ENCODE data around the gene RALGAPA1. TPM values are rescaled to one million over a fixed set of nuclear protein-coding genes. Genes with fewer than 3 reads are reported as not detected.
"Not testable (repeated sequence)": the region's sequence is repeated elsewhere in the genome, so short reads cannot be mapped to it uniquely, and the experiment has no call there.

The RALGAPA1 gene
- polyA plus RNA-seq, 1 donor = 33.3 TPM

DNA sequence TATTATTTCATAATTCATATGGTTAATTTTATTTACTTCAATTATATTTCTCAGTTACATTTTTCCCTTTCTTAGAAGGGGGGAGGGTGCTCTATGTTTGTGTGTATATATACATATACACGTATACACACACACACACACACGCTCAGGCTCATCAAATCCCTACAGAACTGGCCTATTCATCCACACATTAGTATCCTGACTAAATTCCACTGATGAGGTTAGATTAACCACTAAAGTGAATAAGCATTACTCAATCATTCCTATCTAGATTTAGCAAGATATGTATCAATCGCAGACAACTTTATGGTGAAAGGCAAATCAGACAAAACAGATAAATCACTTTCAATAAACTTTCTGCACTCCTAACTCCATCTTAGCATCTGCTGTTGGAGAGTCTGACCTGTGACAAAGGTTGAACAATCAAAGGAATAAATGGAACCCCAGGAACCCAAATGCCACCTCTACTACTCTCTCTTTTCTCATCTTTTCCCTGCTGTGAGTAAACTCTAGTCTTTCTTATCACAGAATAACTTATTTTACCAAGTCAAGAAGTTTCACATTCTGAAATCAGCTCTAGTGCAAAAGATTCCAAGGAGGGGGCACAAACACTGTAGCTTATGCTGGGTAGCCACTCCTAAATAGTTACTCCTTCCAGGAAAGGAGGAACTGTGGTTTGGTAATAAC is 67.6 kb downstream of the RALGAPA1 start:
- Histone ChIP-seq H3K36me3 (ENCODE audit: control insufficient read depth, insufficient read depth, low read length) (peaks cover 29% of the 10 kb centered on the region), H3K27me3 (ENCODE audit: control insufficient read depth, insufficient read depth, low read length) (no peaks in the 10 kb centered on the region), H3K9me3 (ENCODE audit: control insufficient read depth, low read depth, low read length) (no peaks in the 10 kb centered on the region), H3K27ac (ENCODE audit: low read length) (no peak overlapping the region), H3K4me3 (ENCODE audit: low read length) (no peak overlapping the region), H3K4me1 (ENCODE audit: control insufficient read depth, insufficient read depth, low read length) (no peaks in the 10 kb centered on the region)
- DNase-seq = no peak
- no CpG with 5 or more reads among the region's 3 CpGs for WGBS (ENCODE audit: insufficient coverage, low lambda C conversion rate)

DNA sequence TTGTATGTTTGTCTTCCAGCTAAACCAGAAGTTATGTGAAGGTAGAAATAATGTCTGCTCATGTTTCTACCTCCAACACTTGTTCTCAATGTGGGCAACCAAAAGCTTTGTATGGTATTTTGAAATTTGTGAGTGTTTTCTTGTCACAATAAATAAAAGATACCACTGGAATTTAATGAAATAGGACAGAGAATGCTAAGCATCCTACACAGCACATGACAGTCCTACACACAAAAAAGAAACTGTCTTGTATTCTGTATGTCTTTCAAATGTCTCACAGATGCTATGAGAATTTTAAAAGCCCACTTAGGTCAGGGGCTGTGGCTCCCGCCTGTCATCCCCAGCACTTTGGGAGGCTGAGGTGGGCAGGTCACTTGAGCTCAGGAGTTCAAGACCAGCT is 68.9 kb downstream of the RALGAPA1 start:
- no CpG with 5 or more reads among the region's 1 CpG for WGBS (ENCODE audit: insufficient coverage, low lambda C conversion rate)

DNA sequence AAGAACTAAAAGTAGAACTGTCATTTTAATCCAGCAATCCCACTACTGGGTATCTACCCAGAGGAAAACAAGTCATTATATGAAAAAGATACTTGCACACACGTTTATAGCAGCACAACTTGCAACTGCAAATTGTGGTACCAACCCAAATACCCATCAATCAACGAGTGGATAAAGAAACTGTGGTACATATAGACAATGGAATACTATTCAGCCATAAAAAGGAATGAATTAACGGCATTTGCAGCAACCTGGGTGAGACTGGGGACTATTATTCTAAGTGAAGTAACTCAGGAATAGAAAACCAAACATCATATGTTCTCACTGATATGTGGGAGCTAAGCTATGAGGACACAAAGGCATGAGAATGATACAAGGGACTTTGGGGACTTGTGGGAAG is 73.9 kb downstream of the RALGAPA1 start:
- peaks cover 33% of the 10 kb centered on the region for H3K36me3 ChIP-seq (ENCODE audit: control insufficient read depth, insufficient read depth, low read length)
- DNase-seq; H3K27me3 ChIP-seq (ENCODE audit: control insufficient read depth, insufficient read depth, low read length); H3K4me1 ChIP-seq (ENCODE audit: control insufficient read depth, insufficient read depth, low read length); H3K4me3 ChIP-seq (ENCODE audit: low read length); H3K9me3 ChIP-seq (ENCODE audit: control insufficient read depth, low read depth, low read length); H3K27ac ChIP-seq (ENCODE audit: low read length): not testable (repeated sequence)
- no CpG with 5 or more reads among the region's 3 CpGs for WGBS (ENCODE audit: insufficient coverage, low lambda C conversion rate)

More for the DNA sequence above, 68.9 kb downstream of the RALGAPA1 start:
- peaks cover 29% of the 10 kb centered on the region for H3K36me3 ChIP-seq (ENCODE audit: control insufficient read depth, insufficient read depth, low read length)
- no peaks in the 10 kb centered on the region for H3K27me3 ChIP-seq (ENCODE audit: control insufficient read depth, insufficient read depth, low read length)
- DNase-seq = no peak
- no peaks in the 10 kb centered on the region for H3K4me1 ChIP-seq (ENCODE audit: control insufficient read depth, insufficient read depth, low read length)
- H3K9me3 ChIP-seq (ENCODE audit: control insufficient read depth, low read depth, low read length) = no peaks in the 10 kb centered on the region
- H3K27ac ChIP-seq (ENCODE audit: low read length) = no peak overlapping the region
- no peak overlapping the region for H3K4me3 ChIP-seq (ENCODE audit: low read length)

DNA sequence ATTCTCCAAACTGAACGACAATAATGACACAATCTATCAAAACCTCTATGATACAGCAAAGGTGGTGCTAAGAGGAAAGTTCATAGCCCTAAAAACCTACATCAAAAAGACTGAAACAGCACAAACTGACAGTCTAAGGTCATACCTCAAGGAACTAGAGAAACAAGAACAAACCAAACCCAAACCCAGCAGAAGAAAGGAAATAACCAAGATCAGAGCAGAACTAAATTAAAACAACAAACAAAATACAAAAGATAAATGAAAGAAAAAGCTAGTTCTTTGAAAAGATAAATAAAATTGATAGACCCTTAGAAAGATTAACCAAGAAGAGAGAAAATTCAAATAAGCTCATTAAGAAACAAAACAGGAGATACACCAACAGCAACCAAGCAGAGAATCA is 75.6 kb downstream of the RALGAPA1 start:
- not testable (repeated sequence) for H3K4me1 ChIP-seq (ENCODE audit: control insufficient read depth, insufficient read depth, low read length); H3K27me3 ChIP-seq (ENCODE audit: control insufficient read depth, insufficient read depth, low read length); H3K9me3 ChIP-seq (ENCODE audit: control insufficient read depth, low read depth, low read length); H3K4me3 ChIP-seq (ENCODE audit: low read length); H3K27ac ChIP-seq (ENCODE audit: low read length); DNase-seq
- peaks cover 35% of the 10 kb centered on the region for H3K36me3 ChIP-seq (ENCODE audit: control insufficient read depth, insufficient read depth, low read length)
- 100% methylated on average over 1 of the region's 1 CpG for WGBS (ENCODE audit: insufficient coverage, low lambda C conversion rate)

DNA sequence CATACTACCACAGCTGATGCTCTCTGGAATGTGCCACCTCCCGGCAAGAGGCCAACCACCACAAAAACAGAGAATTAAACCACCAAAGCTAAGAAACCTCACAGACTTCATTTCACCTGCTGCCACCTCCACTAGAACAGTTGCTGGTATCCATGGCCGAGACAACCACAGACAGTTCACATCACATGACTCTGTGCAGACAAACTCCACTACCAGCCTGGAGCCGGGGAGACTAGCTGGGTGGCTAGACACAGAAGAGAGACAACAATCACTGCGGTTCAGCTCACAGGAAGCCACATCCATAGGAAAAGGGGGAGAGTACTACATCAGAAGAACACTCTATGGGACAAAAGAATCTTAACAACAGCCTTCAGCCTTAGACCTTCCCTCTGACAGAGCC is 78.2 kb downstream of the RALGAPA1 start:
- Histone ChIP-seq H3K27me3 (ENCODE audit: control insufficient read depth, insufficient read depth, low read length) (no peaks in the 10 kb centered on the region), H3K4me1 (ENCODE audit: control insufficient read depth, insufficient read depth, low read length) (no peaks in the 10 kb centered on the region), H3K27ac (ENCODE audit: low read length) (no peak overlapping the region), H3K4me3 (ENCODE audit: low read length) (no peak overlapping the region), H3K9me3 (ENCODE audit: control insufficient read depth, low read depth, low read length) (no peaks in the 10 kb centered on the region), H3K36me3 (ENCODE audit: control insufficient read depth, insufficient read depth, low read length) (peaks cover 36% of the 10 kb centered on the region)
- no CpG with 5 or more reads among the region's 4 CpGs for WGBS (ENCODE audit: insufficient coverage, low lambda C conversion rate)
- DNase-seq = no peak

DNA sequence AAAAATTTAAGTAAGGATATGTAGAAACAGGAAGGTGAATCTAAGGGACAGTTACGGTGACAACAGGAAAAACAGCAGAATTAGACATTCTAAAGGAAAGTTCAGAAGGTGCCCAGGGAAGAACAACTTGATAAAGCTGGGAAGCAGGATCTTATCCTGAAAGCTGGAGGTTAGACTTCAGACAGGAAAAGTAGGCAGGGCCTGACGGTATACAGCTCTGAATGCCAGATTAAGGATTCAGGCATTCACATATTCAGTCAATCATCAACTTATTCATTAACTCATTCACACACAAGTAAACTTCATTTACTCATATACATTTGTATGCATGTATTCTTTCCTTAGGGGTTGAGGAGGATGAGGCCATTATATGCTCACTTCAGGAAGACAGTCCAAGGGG is 81.3 kb downstream of the RALGAPA1 start:
- Histone ChIP-seq H3K27me3 (ENCODE audit: control insufficient read depth, insufficient read depth, low read length) (no peaks in the 10 kb centered on the region), H3K9me3 (ENCODE audit: control insufficient read depth, low read depth, low read length) (no peaks in the 10 kb centered on the region), H3K36me3 (ENCODE audit: control insufficient read depth, insufficient read depth, low read length) (peaks cover 26% of the 10 kb centered on the region), H3K4me1 (ENCODE audit: control insufficient read depth, insufficient read depth, low read length) (no peaks in the 10 kb centered on the region), H3K27ac (ENCODE audit: low read length) (no peak overlapping the region), H3K4me3 (ENCODE audit: low read length) (no peak overlapping the region)
- DNase-seq = no peak
- 92% methylated on average over 2 of the region's 2 CpGs for WGBS (ENCODE audit: insufficient coverage, low lambda C conversion rate)

DNA sequence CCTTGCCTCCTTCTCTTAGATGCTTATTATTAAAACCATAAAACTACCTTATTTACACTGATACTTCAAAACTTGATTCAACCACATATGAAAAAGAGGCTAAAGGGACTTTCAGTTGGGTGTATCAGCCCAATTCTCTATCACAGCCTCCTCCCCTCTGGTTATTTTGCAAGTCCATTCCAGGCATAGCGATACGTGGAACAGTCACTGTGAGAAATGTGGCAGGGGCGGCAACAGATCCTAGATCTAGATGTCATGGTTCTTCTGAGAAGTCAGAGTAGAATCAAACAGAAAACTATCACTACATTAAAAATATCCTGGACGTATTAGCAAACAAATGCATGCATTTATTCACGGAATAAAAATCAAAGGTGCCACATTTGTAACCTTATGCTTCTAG is 83.2 kb downstream of the RALGAPA1 start:
- H3K4me1 ChIP-seq (ENCODE audit: control insufficient read depth, insufficient read depth, low read length) = no peaks in the 10 kb centered on the region
- no peaks in the 10 kb centered on the region for H3K9me3 ChIP-seq (ENCODE audit: control insufficient read depth, low read depth, low read length)
- DNase-seq = no peak
- H3K36me3 ChIP-seq (ENCODE audit: control insufficient read depth, insufficient read depth, low read length) = peaks cover 37% of the 10 kb centered on the region
- 100% methylated on average over 2 of the region's 5 CpGs for WGBS (ENCODE audit: insufficient coverage, low lambda C conversion rate)
- no peaks in the 10 kb centered on the region for H3K27me3 ChIP-seq (ENCODE audit: control insufficient read depth, insufficient read depth, low read length)
- no peak overlapping the region for H3K4me3 ChIP-seq (ENCODE audit: low read length)
- no peak overlapping the region for H3K27ac ChIP-seq (ENCODE audit: low read length)

DNA sequence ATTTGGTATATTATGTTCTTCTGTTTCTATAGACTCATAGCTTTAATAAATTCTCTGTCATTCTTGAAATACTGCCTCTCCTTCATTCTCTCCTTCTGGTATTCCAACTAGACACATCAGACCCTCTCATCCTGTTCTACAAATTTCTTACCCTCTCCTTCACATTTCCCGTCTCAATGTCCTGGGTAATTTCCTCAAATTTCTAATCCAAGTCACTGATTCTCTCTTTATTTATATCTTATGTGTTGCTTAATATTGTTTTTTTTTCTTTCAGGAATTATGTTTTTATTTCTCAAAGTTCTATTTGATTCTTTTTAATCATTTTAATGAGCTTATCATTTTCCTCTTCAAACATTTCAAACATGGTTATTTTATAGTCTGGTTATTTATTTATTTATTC is 94.0 kb downstream of the RALGAPA1 start:
- no peaks in the 10 kb centered on the region for H3K27me3 ChIP-seq (ENCODE audit: control insufficient read depth, insufficient read depth, low read length)
- DNase-seq = no peak
- 100% methylated on average over 1 of the region's 1 CpG for WGBS (ENCODE audit: insufficient coverage, low lambda C conversion rate)
- no peak overlapping the region for H3K4me3 ChIP-seq (ENCODE audit: low read length)
- no peak overlapping the region for H3K27ac ChIP-seq (ENCODE audit: low read length)
- H3K9me3 ChIP-seq (ENCODE audit: control insufficient read depth, low read depth, low read length) = no peaks in the 10 kb centered on the region
- H3K36me3 ChIP-seq (ENCODE audit: control insufficient read depth, insufficient read depth, low read length) = peaks cover 26% of the 10 kb centered on the region
- no peaks in the 10 kb centered on the region for H3K4me1 ChIP-seq (ENCODE audit: control insufficient read depth, insufficient read depth, low read length)

DNA sequence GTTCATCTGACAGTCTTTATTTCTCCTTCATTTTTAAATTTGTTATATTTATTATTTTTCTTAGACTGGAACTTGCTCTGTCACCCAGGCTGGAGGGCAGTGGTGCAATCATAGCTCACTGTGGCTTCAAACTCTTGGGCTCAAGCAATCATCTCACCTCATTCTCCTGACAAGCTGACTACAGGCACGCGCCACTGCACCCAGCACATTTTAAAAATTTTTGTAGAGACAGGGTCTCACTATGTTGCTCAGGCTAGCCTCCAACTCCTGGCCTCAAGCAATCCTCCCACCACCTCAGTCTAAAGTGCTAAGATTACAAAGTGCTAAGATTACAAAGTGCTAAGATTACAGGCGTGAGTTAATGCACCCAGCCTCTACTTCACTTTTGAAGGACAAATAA is 96.6 kb downstream of the RALGAPA1 start:
- no peak for DNase-seq
- Histone ChIP-seq H3K36me3 (ENCODE audit: control insufficient read depth, insufficient read depth, low read length) (peaks cover 26% of the 10 kb centered on the region), H3K9me3 (ENCODE audit: control insufficient read depth, low read depth, low read length) (no peaks in the 10 kb centered on the region), H3K4me3 (ENCODE audit: low read length) (no peak overlapping the region), H3K4me1 (ENCODE audit: control insufficient read depth, insufficient read depth, low read length) (no peaks in the 10 kb centered on the region), H3K27ac (ENCODE audit: low read length) (no peak overlapping the region), H3K27me3 (ENCODE audit: control insufficient read depth, insufficient read depth, low read length) (no peaks in the 10 kb centered on the region)
- no CpG with 5 or more reads among the region's 3 CpGs for WGBS (ENCODE audit: insufficient coverage, low lambda C conversion rate)

DNA sequence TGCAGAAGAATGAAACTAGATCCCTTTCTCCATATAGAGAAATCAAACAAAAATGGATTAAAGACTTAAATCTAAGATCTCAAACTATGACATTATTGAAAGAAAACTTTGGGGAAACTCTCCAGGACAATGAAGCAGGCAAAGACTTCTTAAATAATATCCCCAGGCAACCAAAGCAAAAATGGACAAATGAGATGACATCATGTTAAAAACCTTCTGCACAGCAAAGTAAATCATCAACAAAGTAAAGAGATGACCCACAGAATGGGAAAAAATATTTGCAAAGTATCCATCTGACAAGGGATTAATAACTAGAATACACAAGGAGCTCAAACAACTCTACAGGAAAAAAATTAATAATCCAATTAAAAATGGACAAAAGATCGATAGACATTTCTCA is 101.0 kb downstream of the RALGAPA1 start:
- Histone ChIP-seq H3K27me3 (ENCODE audit: control insufficient read depth, insufficient read depth, low read length) (no peaks in the 10 kb centered on the region), H3K27ac (ENCODE audit: low read length) (no peak overlapping the region), H3K36me3 (ENCODE audit: control insufficient read depth, insufficient read depth, low read length) (peaks cover 17% of the 10 kb centered on the region), H3K4me1 (ENCODE audit: control insufficient read depth, insufficient read depth, low read length) (no peaks in the 10 kb centered on the region), H3K4me3 (ENCODE audit: low read length) (no peak overlapping the region), H3K9me3 (ENCODE audit: control insufficient read depth, low read depth, low read length) (no peaks in the 10 kb centered on the region)
- WGBS (ENCODE audit: insufficient coverage, low lambda C conversion rate) = 91% methylated on average over 1 of the region's 1 CpG
- no peak for DNase-seq

DNA sequence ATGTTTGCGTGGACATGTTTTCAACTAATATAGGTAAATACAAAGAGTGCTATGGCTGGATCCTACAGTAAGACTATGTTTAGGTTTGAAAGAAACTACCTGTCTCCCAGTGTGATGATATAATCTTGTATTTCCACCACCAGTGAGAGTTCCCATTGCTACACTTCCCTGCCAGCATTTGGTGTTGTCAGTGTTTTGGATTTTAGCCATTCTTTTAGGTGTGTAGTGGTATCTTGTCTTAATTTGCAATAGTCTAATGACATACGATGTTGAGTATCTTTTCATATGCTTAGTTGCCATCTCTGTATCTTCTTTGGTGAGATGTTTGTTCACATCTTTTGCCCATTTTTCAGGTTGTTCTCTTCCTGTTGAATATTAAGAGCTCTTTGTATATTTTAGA is 103.5 kb downstream of the RALGAPA1 start:
- DNase-seq = no peak
- no peak overlapping the region for H3K27ac ChIP-seq (ENCODE audit: low read length)
- H3K4me1 ChIP-seq (ENCODE audit: control insufficient read depth, insufficient read depth, low read length) = no peaks in the 10 kb centered on the region
- no peaks in the 10 kb centered on the region for H3K27me3 ChIP-seq (ENCODE audit: control insufficient read depth, insufficient read depth, low read length)
- H3K4me3 ChIP-seq (ENCODE audit: low read length) = no peak overlapping the region
- peaks cover 11% of the 10 kb centered on the region for H3K36me3 ChIP-seq (ENCODE audit: control insufficient read depth, insufficient read depth, low read length)
- 100% methylated on average over 1 of the region's 2 CpGs for WGBS (ENCODE audit: insufficient coverage, low lambda C conversion rate)
- H3K9me3 ChIP-seq (ENCODE audit: control insufficient read depth, low read depth, low read length) = no peaks in the 10 kb centered on the region

Measured in large intestine (tissue), 3 donors.